Astrocyte (in vitro differentiated cells and primary cell): ENCODE measurements around the gene DOK5. TPM values are rescaled to one million over a fixed set of nuclear protein-coding genes. Genes with fewer than 3 reads are reported as not detected.

Experiments
- DNase-seq: peaks from one replicate; pipeline ENCODE4 v3.0.0-alpha.2; 2010; ENCODE audit warnings: low read depth
- FAIRE-seq: peaks from 2 replicates; lab custom pipeline; 2011; peaks lifted over from hg19 to GRCh38; lab: Jason Lieb, UNC
- H2AFZ ChIP-seq: 2 replicates; pipeline ENCODE4 v1.6.0; 2012; ENCODE audit warnings: low read depth, low read length, inconsistent platforms
- H3K27ac ChIP-seq: 2 replicates; pipeline ENCODE4 v1.5.1; 2011; ENCODE audit warnings: low read depth, low read length, inconsistent platforms
- H3K27me3 ChIP-seq: 2 replicates; pipeline ENCODE4 v1.6.0; 2011; ENCODE audit warnings: low read length, inconsistent platforms; ENCODE audit not compliant: insufficient read depth
- H3K36me3 ChIP-seq: 2 replicates; pipeline ENCODE4 v1.5.1; 2011; ENCODE audit warnings: low read length, inconsistent platforms; ENCODE audit not compliant: insufficient read depth
- H3K4me1 ChIP-seq: 2 replicates; pipeline ENCODE4 v1.5.1; 2011; ENCODE audit warnings: low read length, inconsistent platforms; ENCODE audit not compliant: insufficient read depth
- H3K4me2 ChIP-seq: 2 replicates; pipeline ENCODE4 v1.6.0; 2012; ENCODE audit warnings: low read length, inconsistent platforms
- H3K4me3 ChIP-seq: 2 replicates; pipeline ENCODE4 v1.5.1; 2011; ENCODE audit warnings: low read depth, mild to moderate bottlenecking, low read length, inconsistent platforms; ENCODE audit not compliant: insufficient read depth
- H3K79me2 ChIP-seq: 2 replicates; pipeline ENCODE4 v1.6.0; 2012; ENCODE audit warnings: mild to moderate bottlenecking, low read length, inconsistent platforms; ENCODE audit not compliant: insufficient read depth
- H3K9ac ChIP-seq: 2 replicates; pipeline ENCODE4 v1.6.0; 2012; ENCODE audit warnings: mild to moderate bottlenecking, low read length, inconsistent platforms
- H3K9me3 ChIP-seq: 2 replicates; pipeline ENCODE4 v1.5.1; 2012; ENCODE audit warnings: low read depth, mild to moderate bottlenecking, low read length, inconsistent platforms; ENCODE audit not compliant: insufficient read depth
- H4K20me1 ChIP-seq: 2 replicates; pipeline ENCODE4 v1.6.0; 2012; ENCODE audit warnings: low read length, inconsistent platforms; ENCODE audit not compliant: insufficient read depth
- H3K27ac Mint-ChIP-seq: one replicate; pipeline ENCODE4 v1.8.0; 2021; ENCODE audit warnings: mild to moderate bottlenecking, mixed read lengths; ENCODE audit not compliant: unreplicated experiment
- H3K27me3 Mint-ChIP-seq: one replicate; pipeline ENCODE4 v1.8.0; 2021; ENCODE audit warnings: low read depth, mixed read lengths; ENCODE audit not compliant: unreplicated experiment
- H3K36me3 Mint-ChIP-seq: one replicate; pipeline ENCODE4 v1.8.0; 2021; ENCODE audit warnings: low read depth, mixed read lengths; ENCODE audit not compliant: unreplicated experiment
- H3K4me1 Mint-ChIP-seq: one replicate; pipeline ENCODE4 v1.8.0; 2021; ENCODE audit warnings: low read depth, mixed read lengths; ENCODE audit not compliant: unreplicated experiment
- H3K4me3 Mint-ChIP-seq: one replicate; pipeline ENCODE4 v1.8.0; 2021; ENCODE audit warnings: mild to moderate bottlenecking, moderate library complexity, mixed read lengths; ENCODE audit not compliant: unreplicated experiment
- H3K9me3 Mint-ChIP-seq: one replicate; pipeline ENCODE4 v1.8.0; 2021; ENCODE audit warnings: mild to moderate bottlenecking, mixed read lengths; ENCODE audit not compliant: unreplicated experiment
- CTCF ChIP-seq: IDR thresholded peaks from 2 replicates; pipeline ENCODE4 v1.5.1; 2011; ENCODE audit warnings: low read depth, mild to moderate bottlenecking, inconsistent platforms, low read length, moderate library complexity; ENCODE audit not compliant: insufficient read depth
- EZH2 ChIP-seq: IDR thresholded peaks from 2 replicates; pipeline ENCODE4 v1.6.1; 2012; ENCODE audit warnings: mild to moderate bottlenecking, low read length, inconsistent platforms; ENCODE audit not compliant: insufficient read depth
- total RNA-seq: library from RNA; stranded (reverse); gene quantifications from 2 replicates; pipeline ENCODE4 v1.2.1, GENCODE V29; 2021

DOK5 gene
- total RNA-seq, 1 donor from 2014 or later: 1.2 TPM

- H3K4me2 ChIP-seq: no peak overlapping the region
- H3K36me3 ChIP-seq: no peaks in the 10 kb centered on the region
- peaks cover 7% of the 10 kb centered on the region for H3K79me2 ChIP-seq
- no peaks in the 10 kb centered on the region for H3K27me3 ChIP-seq
- FAIRE-seq: no peak
- H3K27ac ChIP-seq: no peak overlapping the region
- no peaks in the 10 kb centered on the region for H3K9me3 ChIP-seq
- Mint-ChIP-seq H3K4me1 (no peaks in the 10 kb centered on the region), H3K36me3 (no peaks in the 10 kb centered on the region), H3K9me3 (no peaks in the 10 kb centered on the region), H3K27me3 (no peaks in the 10 kb centered on the region), H3K27ac (no peak overlapping the region), H3K4me3 (no peak overlapping the region)
- DNase-seq: no peak
- peaks cover 3% of the 10 kb centered on the region for H4K20me1 ChIP-seq
- no peak overlapping the region for H3K4me3 ChIP-seq
- H3K4me1 ChIP-seq: no peaks in the 10 kb centered on the region
- H2AFZ ChIP-seq: no peak overlapping the region
- no peak overlapping the region for H3K9ac ChIP-seq
- TF ChIP-seq CTCF: no peak
- no peak for TF ChIP-seq EZH2
Measured at GRCh38 chr20:54488442-54488841, 13.0 kb downstream of the DOK5 start.

- Mint-ChIP-seq H3K4me3 (no peak overlapping the region), H3K4me1 (no peaks in the 10 kb centered on the region), H3K27me3 (no peaks in the 10 kb centered on the region), H3K9me3 (no peaks in the 10 kb centered on the region), H3K27ac (no peak overlapping the region), H3K36me3 (no peaks in the 10 kb centered on the region)
- Histone ChIP-seq H3K4me2 (no peak overlapping the region), H3K4me3 (no peak overlapping the region), H3K4me1 (no peaks in the 10 kb centered on the region), H4K20me1 (no peaks in the 10 kb centered on the region), H3K27me3 (no peaks in the 10 kb centered on the region), H3K9ac (no peak overlapping the region), H3K79me2 (peaks cover 7% of the 10 kb centered on the region), H3K9me3 (no peaks in the 10 kb centered on the region), H3K36me3 (no peaks in the 10 kb centered on the region), H3K27ac (no peak overlapping the region), H2AFZ (no peak overlapping the region)
- TF ChIP-seq EZH2 (no peak), CTCF (no peak)
- DNase-seq (no peak), FAIRE-seq (no peak)
Measured at GRCh38 chr20:54491506-54491905, 16.1 kb downstream of the DOK5 start.

- Mint-ChIP-seq H3K36me3 (no peaks in the 10 kb centered on the region), H3K4me1 (no peaks in the 10 kb centered on the region), H3K4me3 (no peak overlapping the region), H3K27me3 (peaks cover 1% of the 10 kb centered on the region), H3K27ac (no peak overlapping the region), H3K9me3 (no peaks in the 10 kb centered on the region)
- FAIRE-seq (no peak), DNase-seq (no peak)
- H3K27ac ChIP-seq: no peak overlapping the region
- TF ChIP-seq CTCF: no peak
- TF ChIP-seq EZH2: no peak
- H2AFZ ChIP-seq: no peak overlapping the region
- no peak overlapping the region for H3K4me3 ChIP-seq
- H3K9ac ChIP-seq: no peak overlapping the region
- H3K27me3 ChIP-seq: no peaks in the 10 kb centered on the region
- H3K36me3 ChIP-seq: no peaks in the 10 kb centered on the region
- H3K4me2 ChIP-seq: no peak overlapping the region
- no peaks in the 10 kb centered on the region for H4K20me1 ChIP-seq
- H3K79me2 ChIP-seq: no peaks in the 10 kb centered on the region
- no peaks in the 10 kb centered on the region for H3K4me1 ChIP-seq
- H3K9me3 ChIP-seq: no peaks in the 10 kb centered on the region
Measured at GRCh38 chr20:54494303-54495006, 19.1 kb downstream of the DOK5 start.
